Stimulated activated CD8-positive, alpha-beta memory T cell treated with anti-CD3 and anti-CD28 coated beads, Interleukin-15, amount 100 ng/mL, for 48 hours (primary cell): ENCODE data around the gene PFN3.

Source experiments
- DNase-seq, 2 donors: peaks; one replicate each; pipeline ENCODE4 v3.0.0-alpha.2; 2020; ENCODE audit warnings: low read depth in 2 of 2

PFN3 gene

GRCh38 chr5:177399997-177400868 is at the start of gene PFN3:
Gene PFN3, minus strand, starts transcription at chr5:177400661. Its CDS starts 85 bp downstream, at chr5:177400576.
- no peak for DNase-seq

GRCh38 chr5:177449140-177450061 is 48.9 kb upstream of the PFN3 start:
- DNase-seq, result no peak

- no peak for DNase-seq
Observed at GRCh38 chr5:177448244-177448950, 47.9 kb upstream of the PFN3 start.

- no peak for DNase-seq
Observed at GRCh38 chr5:177447611-177448243, 47.3 kb upstream of the PFN3 start.

GRCh38 chr5:177447066-177447610 is 46.7 kb upstream of the PFN3 start:
- peak; percentile 54 to 56 for DNase-seq

- peak; percentile 61 to 62 for DNase-seq
Observed at GRCh38 chr5:177446200-177447065, 46.0 kb upstream of the PFN3 start, which contains the start of gene PRR7. Gene PRR7, plus strand, starts transcription at chr5:177446814. Its CDS starts 8,254 bp downstream, at chr5:177455068.

- no peak for DNase-seq
Observed at GRCh38 chr5:177445917-177446199, 45.4 kb upstream of the PFN3 start.

GRCh38 chr5:177445052-177445916 is 44.8 kb upstream of the PFN3 start:
- DNase-seq, result no peak

- no peak for DNase-seq
Observed at GRCh38 chr5:177444106-177445051, 43.9 kb upstream of the PFN3 start.

GRCh38 chr5:177443144-177443983 is 42.9 kb upstream of the PFN3 start:
- no peak for DNase-seq

GRCh38 chr5:177442066-177442826 is 41.8 kb upstream of the PFN3 start:
- no peak for DNase-seq

- DNase-seq, result no peak
Observed at GRCh38 chr5:177440990-177441780, 40.7 kb upstream of the PFN3 start.

GRCh38 chr5:177440211-177440989 is 39.9 kb upstream of the PFN3 start:
- no peak for DNase-seq

- DNase-seq, result no peak
Observed at GRCh38 chr5:177439518-177440053, 39.1 kb upstream of the PFN3 start.

GRCh38 chr5:177438468-177438867 is 38.0 kb upstream of the PFN3 start:
- DNase-seq, result no peak
